ENCODE measurements around the gene NPEPPS. TPM values are rescaled to one million over a fixed set of nuclear protein-coding genes. Genes with fewer than 3 reads are reported as not detected.
A peak's percentile ranks its signal among the peaks of the same experiment; 100 is the strongest.
"Not testable (repeated sequence)": the region's sequence is repeated elsewhere in the genome, so short reads cannot be mapped to it uniquely, and the experiment has no call there.

The NPEPPS gene, protein sequence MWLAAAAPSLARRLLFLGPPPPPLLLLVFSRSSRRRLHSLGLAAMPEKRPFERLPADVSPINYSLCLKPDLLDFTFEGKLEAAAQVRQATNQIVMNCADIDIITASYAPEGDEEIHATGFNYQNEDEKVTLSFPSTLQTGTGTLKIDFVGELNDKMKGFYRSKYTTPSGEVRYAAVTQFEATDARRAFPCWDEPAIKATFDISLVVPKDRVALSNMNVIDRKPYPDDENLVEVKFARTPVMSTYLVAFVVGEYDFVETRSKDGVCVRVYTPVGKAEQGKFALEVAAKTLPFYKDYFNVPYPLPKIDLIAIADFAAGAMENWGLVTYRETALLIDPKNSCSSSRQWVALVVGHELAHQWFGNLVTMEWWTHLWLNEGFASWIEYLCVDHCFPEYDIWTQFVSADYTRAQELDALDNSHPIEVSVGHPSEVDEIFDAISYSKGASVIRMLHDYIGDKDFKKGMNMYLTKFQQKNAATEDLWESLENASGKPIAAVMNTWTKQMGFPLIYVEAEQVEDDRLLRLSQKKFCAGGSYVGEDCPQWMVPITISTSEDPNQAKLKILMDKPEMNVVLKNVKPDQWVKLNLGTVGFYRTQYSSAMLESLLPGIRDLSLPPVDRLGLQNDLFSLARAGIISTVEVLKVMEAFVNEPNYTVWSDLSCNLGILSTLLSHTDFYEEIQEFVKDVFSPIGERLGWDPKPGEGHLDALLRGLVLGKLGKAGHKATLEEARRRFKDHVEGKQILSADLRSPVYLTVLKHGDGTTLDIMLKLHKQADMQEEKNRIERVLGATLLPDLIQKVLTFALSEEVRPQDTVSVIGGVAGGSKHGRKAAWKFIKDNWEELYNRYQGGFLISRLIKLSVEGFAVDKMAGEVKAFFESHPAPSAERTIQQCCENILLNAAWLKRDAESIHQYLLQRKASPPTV
- polyA plus RNA-seq: 45.0 TPM

DNA sequence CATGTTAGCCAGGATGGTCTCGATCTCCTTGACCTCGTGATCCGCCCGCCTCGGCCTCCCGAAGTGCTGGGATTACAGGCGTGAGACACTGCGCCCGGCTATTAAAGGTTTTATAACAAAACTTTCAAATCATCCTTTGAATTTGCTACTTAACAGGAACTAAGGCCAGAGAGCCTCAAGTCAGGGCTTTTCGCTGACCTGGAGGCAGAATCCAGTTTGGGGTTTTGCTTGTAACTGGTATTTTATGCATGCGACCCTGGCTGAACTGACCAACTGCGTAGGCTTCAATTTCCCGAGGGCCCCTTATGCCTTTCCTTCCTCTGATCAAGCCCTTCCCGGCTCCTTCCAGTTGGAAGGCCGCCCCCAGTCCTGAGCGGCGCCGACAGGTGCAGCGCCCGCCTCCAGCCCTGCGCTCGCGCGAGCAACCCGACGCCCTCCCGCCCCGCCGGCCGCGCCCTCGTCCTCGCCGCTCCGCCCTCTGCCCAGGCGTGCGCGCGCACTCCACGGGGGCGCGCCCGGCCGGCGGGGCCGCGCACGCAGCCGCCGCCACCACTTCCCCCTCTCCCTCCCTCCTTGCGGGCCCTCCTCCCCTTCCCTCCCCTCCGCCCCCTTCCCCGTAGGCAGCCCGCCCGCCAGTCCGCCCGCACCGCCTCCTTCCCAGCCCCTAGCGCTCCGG is at the start of gene NPEPPS:
Gene NPEPPS, plus strand, starts transcription at position 552 of the 676 bp plus-strand sequence. CDS start 193 bp downstream, outside the sequence.
- Mint-ChIP-seq H3K27ac (peak within 1 kb of the TSS; percentile 78 to 94 (median 93)), H3K4me3 (peak within 1 kb of the TSS; percentile 88 to 97 (median 92))
- H3K27me3 Mint-ChIP-seq, H3K9me3 Mint-ChIP-seq, H3K4me1 Mint-ChIP-seq, H3K36me3 Mint-ChIP-seq: not testable (repeated sequence)

DNA sequence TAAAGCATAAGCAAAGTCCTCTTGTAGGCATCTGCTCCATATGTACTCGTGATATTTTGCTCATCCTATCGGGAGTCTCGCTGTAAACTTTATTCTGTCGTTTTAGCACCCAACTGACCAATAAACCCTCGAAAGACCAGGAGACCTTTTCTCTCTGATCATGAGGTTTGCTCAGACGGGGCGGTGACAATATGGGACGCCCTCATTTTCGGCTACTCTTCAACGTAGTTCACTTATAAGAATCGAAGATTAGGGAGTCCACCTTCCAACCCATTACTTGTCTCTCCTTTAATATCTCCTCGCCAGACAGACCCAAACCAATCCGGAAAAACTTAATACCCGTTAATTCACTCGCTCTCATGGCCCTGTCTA is 39.1 kb upstream of the NPEPPS start:
- H3K4me3 Mint-ChIP-seq: peak overlapping the region; percentile 86 to 98 (median 94)
- not testable (repeated sequence) for H3K27me3 Mint-ChIP-seq, H3K9me3 Mint-ChIP-seq, H3K36me3 Mint-ChIP-seq, H3K4me1 Mint-ChIP-seq
- peak overlapping the region; percentile 95 to 99 (median 96) for H3K27ac Mint-ChIP-seq

DNA sequence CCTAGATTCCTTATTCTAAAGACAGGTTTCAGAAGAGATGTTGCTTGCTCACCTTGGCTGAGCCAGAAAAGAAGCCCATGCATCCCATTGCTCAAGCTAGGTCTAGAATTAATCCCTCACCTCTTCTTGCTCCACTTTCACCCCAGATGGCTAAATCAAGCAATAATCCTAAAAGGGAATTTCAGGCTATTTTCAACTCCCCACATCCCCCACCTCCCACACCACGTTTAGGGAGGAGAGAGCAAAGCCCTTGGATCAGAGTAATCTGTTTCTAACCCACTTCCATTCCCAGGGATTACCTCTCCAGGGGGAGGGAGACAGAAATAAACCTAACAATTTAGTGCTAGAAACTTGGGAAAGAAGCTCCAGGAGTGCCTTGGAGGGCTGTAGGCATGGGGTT is 31.8 kb upstream of the NPEPPS start:
- H3K9me3 Mint-ChIP-seq, H3K27ac Mint-ChIP-seq, H3K27me3 Mint-ChIP-seq, H3K36me3 Mint-ChIP-seq, H3K4me1 Mint-ChIP-seq: not testable (repeated sequence)
- H3K4me3 Mint-ChIP-seq: peak overlapping the region in 1 of 4 donors; percentile 57

DNA sequence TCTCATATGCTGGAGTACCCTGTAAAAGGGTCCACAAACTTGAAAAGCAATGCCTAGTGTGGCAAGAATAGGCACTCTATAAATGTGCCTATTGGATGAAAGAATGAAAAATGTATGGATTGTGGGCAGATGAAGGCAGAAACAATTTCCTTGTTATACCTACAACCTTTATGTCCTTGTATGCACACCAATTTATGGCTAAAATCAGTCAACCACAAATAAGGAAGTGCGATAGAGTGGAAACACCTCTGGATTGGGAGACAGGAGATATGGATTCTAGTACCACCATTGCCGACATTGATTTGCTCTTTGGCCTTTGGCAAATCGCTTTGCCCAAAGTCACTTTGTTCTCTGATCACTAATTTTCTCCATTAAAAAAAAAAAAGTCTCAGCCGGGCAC is 31.4 kb upstream of the NPEPPS start:
- not testable (repeated sequence) for H3K36me3 Mint-ChIP-seq, H3K27me3 Mint-ChIP-seq, H3K27ac Mint-ChIP-seq, H3K9me3 Mint-ChIP-seq, H3K4me3 Mint-ChIP-seq, H3K4me1 Mint-ChIP-seq

DNA sequence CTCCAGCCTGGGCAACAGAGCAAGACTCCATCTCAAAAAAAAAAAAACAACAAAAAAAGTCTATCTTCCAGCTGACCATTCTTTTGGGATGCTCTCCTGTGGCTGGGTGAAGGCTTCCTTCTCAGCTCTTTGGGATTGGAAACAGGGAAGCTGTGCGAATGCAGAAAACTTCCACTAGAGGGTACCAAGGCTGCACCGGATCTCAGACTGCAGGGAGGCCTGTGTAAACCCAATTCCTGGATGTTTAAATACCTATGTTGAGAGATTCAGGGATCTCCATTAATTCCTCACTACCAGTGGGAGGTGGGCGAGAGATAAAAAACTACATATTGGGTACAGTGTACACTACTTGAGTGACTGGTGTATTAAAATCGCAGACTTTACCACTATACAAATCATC is 30.3 kb upstream of the NPEPPS start:
- H3K27me3 Mint-ChIP-seq, H3K9me3 Mint-ChIP-seq, H3K4me3 Mint-ChIP-seq, H3K4me1 Mint-ChIP-seq, H3K36me3 Mint-ChIP-seq, H3K27ac Mint-ChIP-seq: not testable (repeated sequence)

DNA sequence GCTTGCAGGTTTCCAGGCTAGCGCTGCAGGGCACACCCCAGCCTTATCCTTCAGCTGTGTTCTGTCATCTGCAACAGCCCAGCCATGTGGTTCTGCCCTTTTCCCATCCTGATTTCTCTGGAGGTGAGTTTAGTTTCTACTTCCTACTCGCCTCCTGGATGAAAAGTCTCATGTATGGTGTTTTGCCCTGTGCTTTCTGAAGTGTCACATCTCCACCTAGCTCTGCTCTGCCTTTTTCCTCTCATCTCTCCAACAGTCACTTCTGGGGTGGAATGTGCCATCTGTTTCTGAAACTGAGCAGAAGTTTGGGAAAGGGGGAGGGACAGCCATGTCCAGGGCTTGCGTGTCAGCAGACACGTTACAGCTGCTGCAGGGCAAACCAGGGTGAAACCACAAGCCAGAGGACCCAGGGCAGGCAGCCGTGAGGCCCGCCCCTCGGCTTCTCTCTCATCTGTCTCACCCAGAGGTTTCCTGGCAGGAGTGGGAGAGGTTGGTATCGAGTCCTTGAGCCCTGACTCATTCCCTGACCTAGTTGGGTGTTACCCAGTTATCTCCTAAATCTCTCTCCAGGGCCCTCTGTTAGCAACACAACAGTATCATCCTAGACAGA is 28.7 kb upstream of the NPEPPS start:
- not testable (repeated sequence) for H3K27me3 Mint-ChIP-seq, H3K36me3 Mint-ChIP-seq, H3K4me3 Mint-ChIP-seq, H3K4me1 Mint-ChIP-seq, H3K27ac Mint-ChIP-seq, H3K9me3 Mint-ChIP-seq

DNA sequence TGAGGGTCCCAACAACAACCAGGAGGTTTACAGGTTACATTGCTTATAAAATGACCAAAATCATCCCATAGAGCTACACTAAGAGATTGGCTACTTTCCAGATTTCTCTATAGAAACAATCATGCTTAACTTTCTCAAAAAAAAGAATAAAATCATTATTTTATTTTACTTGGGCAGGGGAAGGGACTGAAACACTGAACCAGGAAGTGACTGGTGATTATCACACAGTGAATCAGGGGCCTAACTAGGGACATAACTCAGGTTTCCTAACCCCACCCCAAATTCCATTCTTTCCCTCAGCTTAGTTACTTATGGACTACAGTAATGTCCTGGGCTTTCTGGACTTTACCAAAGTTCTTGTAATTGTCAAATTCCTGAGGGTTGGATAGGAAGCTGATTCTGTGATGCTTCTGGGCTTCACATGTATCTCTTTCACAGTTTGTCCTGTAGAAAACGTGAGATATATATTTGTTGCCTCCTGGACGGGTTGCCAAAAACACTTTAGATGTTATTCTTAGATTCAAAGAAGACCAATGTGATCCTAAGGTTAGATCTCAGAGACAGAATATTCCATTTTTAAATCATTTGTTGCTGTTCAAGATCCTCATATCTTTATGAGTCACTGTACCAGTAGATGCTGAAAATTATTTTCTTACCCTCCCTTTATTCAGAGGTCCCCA is 28.0 kb upstream of the NPEPPS start:
- not testable (repeated sequence) for H3K27ac Mint-ChIP-seq

DNA sequence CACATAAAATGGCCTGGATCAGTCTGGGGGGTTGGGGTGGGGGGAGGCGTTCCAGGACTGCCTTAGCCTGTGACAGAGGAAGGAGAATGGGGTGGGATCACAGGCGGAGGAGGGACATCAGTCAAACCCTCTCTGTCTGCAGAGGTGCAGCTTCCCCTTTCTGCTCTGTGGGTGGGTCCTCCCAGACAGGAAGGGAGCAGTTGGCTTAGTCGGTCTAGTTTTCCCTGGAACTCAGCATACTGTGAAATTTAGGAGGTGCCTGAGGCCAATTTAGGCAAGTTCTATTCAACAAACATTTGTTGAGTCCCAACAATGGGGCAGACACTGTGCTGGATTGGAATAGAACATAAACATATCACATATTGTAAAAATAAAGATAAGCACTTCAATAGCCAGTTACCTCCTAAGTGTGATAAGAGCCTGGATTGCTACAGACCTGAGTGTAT is 19.2 kb upstream of the NPEPPS start:
- H3K9me3 Mint-ChIP-seq, H3K36me3 Mint-ChIP-seq, H3K27me3 Mint-ChIP-seq, H3K27ac Mint-ChIP-seq, H3K4me1 Mint-ChIP-seq, H3K4me3 Mint-ChIP-seq: not testable (repeated sequence)

More for the DNA sequence above, 28.0 kb upstream of the NPEPPS start:
- not testable (repeated sequence) for H3K9me3 Mint-ChIP-seq, H3K27me3 Mint-ChIP-seq, H3K36me3 Mint-ChIP-seq, H3K4me3 Mint-ChIP-seq, H3K4me1 Mint-ChIP-seq

DNA sequence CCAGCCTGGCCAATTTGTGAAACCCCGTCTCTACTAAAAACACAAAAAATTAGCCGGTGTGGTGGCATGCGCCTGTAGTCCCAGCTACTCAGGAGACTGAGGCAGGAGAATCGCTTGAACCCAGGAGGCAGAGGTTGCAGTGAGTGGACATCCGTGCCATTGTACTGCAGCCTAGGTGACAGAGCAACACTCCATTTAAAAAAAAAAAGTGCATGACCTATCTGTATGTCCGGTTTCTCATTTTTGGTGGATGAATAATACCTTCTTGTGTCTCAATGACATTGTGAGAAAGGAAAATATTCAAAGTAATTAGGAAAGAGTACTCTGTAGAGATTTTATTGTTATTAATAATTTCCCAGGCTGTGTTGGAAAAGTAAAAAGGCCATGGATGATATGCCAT is 17.6 kb upstream of the NPEPPS start:
- not testable (repeated sequence) for H3K36me3 Mint-ChIP-seq, H3K27me3 Mint-ChIP-seq, H3K4me1 Mint-ChIP-seq, H3K4me3 Mint-ChIP-seq, H3K9me3 Mint-ChIP-seq, H3K27ac Mint-ChIP-seq

DNA sequence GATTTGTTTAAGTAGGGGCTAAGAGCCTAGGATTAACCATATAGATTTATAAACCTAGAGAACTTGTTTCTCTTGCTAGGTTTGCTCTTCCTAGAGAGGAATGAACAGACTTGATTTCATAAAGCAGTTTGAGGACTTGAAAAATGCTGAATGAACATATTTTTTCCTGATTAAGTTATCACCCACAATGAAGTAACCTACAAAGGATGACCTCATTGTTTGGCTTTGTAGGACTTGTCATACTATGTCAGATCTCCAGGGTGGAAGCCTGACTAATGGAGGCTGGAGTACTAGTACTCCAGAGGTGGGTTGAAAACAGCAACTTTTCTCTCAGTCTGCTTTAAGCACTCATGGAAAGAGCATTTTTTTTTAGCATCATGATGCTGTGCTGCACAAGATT is 12.0 kb upstream of the NPEPPS start:
- not testable (repeated sequence) for H3K36me3 Mint-ChIP-seq, H3K4me1 Mint-ChIP-seq, H3K27ac Mint-ChIP-seq, H3K4me3 Mint-ChIP-seq, H3K27me3 Mint-ChIP-seq, H3K9me3 Mint-ChIP-seq

DNA sequence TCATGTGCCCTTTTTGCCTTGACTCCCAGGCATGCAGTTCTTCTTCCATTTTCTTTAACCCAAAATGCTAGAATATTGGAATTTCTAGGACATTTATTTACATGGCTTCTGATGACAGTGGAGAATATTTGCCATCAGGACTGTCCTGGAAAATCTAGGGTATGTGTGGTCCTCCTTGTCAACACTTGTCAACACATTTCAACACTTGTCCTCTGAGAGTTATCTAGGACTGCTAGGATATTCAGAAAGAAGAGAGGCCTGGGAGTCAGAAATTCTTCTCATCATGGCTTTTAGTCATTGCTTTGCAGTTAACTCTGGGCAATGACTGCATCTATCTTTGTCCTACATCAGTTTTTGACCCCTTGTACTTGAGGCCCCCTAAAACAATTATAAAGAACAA is 11.5 kb upstream of the NPEPPS start:
- not testable (repeated sequence) for H3K27me3 Mint-ChIP-seq, H3K4me1 Mint-ChIP-seq, H3K36me3 Mint-ChIP-seq, H3K27ac Mint-ChIP-seq, H3K9me3 Mint-ChIP-seq, H3K4me3 Mint-ChIP-seq

DNA sequence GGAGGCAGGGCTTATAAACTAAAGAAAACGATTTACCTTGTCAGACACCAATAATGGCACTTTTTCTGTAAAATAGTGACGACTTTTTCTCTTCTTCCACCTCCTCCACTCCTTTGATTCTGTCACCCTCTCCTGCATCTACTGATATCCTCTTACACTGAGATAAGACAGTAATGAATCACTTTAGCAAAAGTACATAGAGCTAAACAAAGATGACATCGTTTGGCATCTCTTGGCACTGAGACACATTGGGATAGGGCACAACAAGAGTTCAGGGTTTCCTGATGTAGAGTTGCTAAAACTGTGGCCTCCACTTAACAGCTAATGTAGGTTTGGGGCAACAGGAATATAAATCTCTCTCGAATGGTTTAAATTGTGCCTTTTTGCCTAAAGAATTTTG is 10.6 kb upstream of the NPEPPS start:
- not testable (repeated sequence) for H3K9me3 Mint-ChIP-seq, H3K4me3 Mint-ChIP-seq, H3K27ac Mint-ChIP-seq, H3K36me3 Mint-ChIP-seq, H3K27me3 Mint-ChIP-seq, H3K4me1 Mint-ChIP-seq

DNA sequence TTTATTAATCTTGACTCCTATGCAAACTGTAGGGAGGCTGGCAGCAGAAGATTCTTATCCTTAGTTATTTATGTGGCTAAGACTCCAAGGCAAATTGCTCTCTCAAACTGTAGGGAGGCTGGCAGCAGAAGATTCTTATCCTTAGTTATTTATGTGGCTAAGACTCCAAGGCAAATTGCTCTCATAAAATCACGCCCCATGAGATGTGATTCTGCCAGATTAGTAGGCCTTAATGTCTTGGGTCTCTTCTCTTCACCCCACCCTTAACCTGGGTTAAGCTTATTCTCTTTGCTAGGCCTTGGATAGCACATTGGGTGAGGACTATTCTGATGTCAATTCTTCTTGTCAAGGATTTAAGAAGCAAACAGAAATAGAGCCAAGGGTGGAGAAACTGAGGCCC is 9.5 kb upstream of the NPEPPS start:
- not testable (repeated sequence) for H3K27ac Mint-ChIP-seq, H3K4me1 Mint-ChIP-seq, H3K27me3 Mint-ChIP-seq, H3K9me3 Mint-ChIP-seq, H3K36me3 Mint-ChIP-seq, H3K4me3 Mint-ChIP-seq

DNA sequence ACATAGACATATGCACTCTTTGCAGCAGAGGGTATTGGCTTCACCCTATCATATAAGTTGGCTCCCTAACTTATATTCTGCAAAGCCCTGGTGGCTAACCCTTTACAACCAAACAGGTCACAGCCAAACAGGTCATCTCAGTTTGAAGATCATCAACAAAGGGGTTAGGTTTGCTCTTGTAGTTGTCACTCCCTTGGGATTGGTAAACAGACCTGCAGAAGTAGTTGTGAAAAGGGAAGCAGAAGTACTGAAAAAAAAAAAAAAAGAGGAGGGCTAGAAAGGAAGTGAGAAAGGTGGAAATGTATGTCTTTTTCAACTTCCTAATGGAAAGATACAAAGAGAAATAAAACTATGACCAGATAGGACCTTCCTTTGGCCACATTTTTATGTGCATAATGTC is 8.6 kb upstream of the NPEPPS start:
- not testable (repeated sequence) for H3K36me3 Mint-ChIP-seq, H3K27ac Mint-ChIP-seq, H3K27me3 Mint-ChIP-seq, H3K4me1 Mint-ChIP-seq, H3K9me3 Mint-ChIP-seq
- H3K4me3 Mint-ChIP-seq: peak overlapping the region in 1 of 4 donors; percentile 9
